OCI-LY3 (cell line): Measurements from ENCODE around the gene TAGLN2.

Source experiments
- H2AFZ ChIP-seq: fragments of 200-600, 300-600 bp; shearing (Covaris generic); 2 replicates; pipeline ENCODE4 v1.6.0; 2014; ENCODE audit warnings: antibody characterized with exemption, low read depth, low read length
- H3K27ac ChIP-seq: fragments of 200-600, 300-600 bp; sonication (generic); 2 replicates; pipeline ENCODE4 v1.5.1; 2014; ENCODE audit warnings: mild to moderate bottlenecking, low read length, moderate library complexity, mixed read lengths
- H3K27me3 ChIP-seq: fragments of 200-600, 300-600 bp; sonication (generic); 2 replicates; pipeline ENCODE4 v1.6.1; 2014; ENCODE audit warnings: low read depth, low read length, mixed read lengths
- H3K36me3 ChIP-seq: fragments of 200-600, 300-600 bp; sonication (generic); replicated peaks from 2 replicates; pipeline ENCODE3; 2014; ENCODE audit warnings: low read depth, low read length, mixed read lengths
- H3K4me1 ChIP-seq: fragments of 300-600, 200-600 bp; sonication (generic); 2 replicates; pipeline ENCODE4 v1.6.1; 2014; ENCODE audit warnings: low read length, mixed read lengths
- H3K4me2 ChIP-seq: fragments of 200-600, 300-600 bp; sonication (generic); 2 replicates; pipeline ENCODE4 v1.6.1; 2014; ENCODE audit warnings: low read length, mixed read lengths
- H3K4me3 ChIP-seq: fragments of 300-600, 200-600 bp; sonication (generic); 2 replicates; pipeline ENCODE4 v1.5.1; 2014; ENCODE audit warnings: antibody characterized with exemption, mild to moderate bottlenecking, low read length, moderate library complexity
- H3K79me2 ChIP-seq: fragments of 300-600, 200-600 bp; shearing (Covaris generic); 2 replicates; pipeline ENCODE4 v1.6.1; 2014; ENCODE audit warnings: mild to moderate bottlenecking, low read length, mixed read lengths
- H3K9ac ChIP-seq: fragments of 300-600, 200-600 bp; shearing (Covaris generic); 2 replicates; pipeline ENCODE4 v1.6.0; 2014; ENCODE audit warnings: mild to moderate bottlenecking, low read length, moderate library complexity
- H3K9me3 ChIP-seq: fragments of 200-600, 300-600 bp; shearing (Covaris generic); 2 replicates; pipeline ENCODE4 v1.6.1; 2014; ENCODE audit warnings: low read length, mixed read lengths; ENCODE audit not compliant: insufficient read depth
- H4K20me1 ChIP-seq: fragments of 200-600, 300-600 bp; sonication (generic); 2 replicates; pipeline ENCODE4 v1.6.1; 2016; ENCODE audit warnings: low read length, mixed read lengths; ENCODE audit not compliant: insufficient read depth
- EZH2phosphoT487 ChIP-seq: fragments of 200-600 bp; shearing (Covaris generic); IDR thresholded peaks from 2 replicates; pipeline ENCODE4 v1.6.1; 2018; ENCODE audit warnings: antibody characterized with exemption, mixed run types, low read depth
- TF ChIP-seq, protein P1 (sequence below): fragments of 200-600, 300-600 bp; sonication (generic); IDR thresholded peaks from 2 replicates; pipeline ENCODE4 v1.5.1; 2014; ENCODE audit warnings: antibody characterized with exemption, low read length, low read depth

Gene TAGLN2

GRCh38 chr1:159943278-159943640, 18.0 kb upstream of the TAGLN2 start:
- H4K20me1 ChIP-seq, result no peaks in the 10 kb centered on the region
- no peaks in the 10 kb centered on the region for H3K36me3 ChIP-seq
- no peak overlapping the region for H3K9ac ChIP-seq
- H3K4me1 ChIP-seq, result peaks cover 23% of the 10 kb centered on the region
- TF ChIP-seq, protein P1, sequence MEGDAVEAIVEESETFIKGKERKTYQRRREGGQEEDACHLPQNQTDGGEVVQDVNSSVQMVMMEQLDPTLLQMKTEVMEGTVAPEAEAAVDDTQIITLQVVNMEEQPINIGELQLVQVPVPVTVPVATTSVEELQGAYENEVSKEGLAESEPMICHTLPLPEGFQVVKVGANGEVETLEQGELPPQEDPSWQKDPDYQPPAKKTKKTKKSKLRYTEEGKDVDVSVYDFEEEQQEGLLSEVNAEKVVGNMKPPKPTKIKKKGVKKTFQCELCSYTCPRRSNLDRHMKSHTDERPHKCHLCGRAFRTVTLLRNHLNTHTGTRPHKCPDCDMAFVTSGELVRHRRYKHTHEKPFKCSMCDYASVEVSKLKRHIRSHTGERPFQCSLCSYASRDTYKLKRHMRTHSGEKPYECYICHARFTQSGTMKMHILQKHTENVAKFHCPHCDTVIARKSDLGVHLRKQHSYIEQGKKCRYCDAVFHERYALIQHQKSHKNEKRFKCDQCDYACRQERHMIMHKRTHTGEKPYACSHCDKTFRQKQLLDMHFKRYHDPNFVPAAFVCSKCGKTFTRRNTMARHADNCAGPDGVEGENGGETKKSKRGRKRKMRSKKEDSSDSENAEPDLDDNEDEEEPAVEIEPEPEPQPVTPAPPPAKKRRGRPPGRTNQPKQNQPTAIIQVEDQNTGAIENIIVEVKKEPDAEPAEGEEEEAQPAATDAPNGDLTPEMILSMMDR, result no peak
- TF ChIP-seq EZH2phosphoT487, result no peak
- peaks cover 16% of the 10 kb centered on the region; the same call in 1 of the 2 replicates for H3K27me3 ChIP-seq
- no peak overlapping the region for H2AFZ ChIP-seq
- no peak overlapping the region for H3K27ac ChIP-seq
- no peaks in the 10 kb centered on the region for H3K79me2 ChIP-seq
- H3K4me3 ChIP-seq, result no peak overlapping the region
- no peak overlapping the region for H3K4me2 ChIP-seq
- H3K9me3 ChIP-seq, result no peaks in the 10 kb centered on the region

GRCh38 chr1:159942632-159943277, 17.4 kb upstream of the TAGLN2 start:
- Histone ChIP-seq H3K27me3 (peaks cover 18% of the 10 kb centered on the region; the same call in 1 of the 2 replicates), H2AFZ (no peak overlapping the region), H3K9me3 (no peaks in the 10 kb centered on the region), H3K27ac (no peak overlapping the region), H3K79me2 (no peaks in the 10 kb centered on the region), H3K4me3 (no peak overlapping the region), H4K20me1 (no peaks in the 10 kb centered on the region), H3K4me2 (no peak overlapping the region), H3K9ac (no peak overlapping the region), H3K4me1 (peaks cover 28% of the 10 kb centered on the region), H3K36me3 (no peaks in the 10 kb centered on the region)
- TF ChIP-seq, protein P1, result no peak
- no peak for TF ChIP-seq EZH2phosphoT487

GRCh38 chr1:159941591-159942560, 16.6 kb upstream of the TAGLN2 start:
- H2AFZ ChIP-seq, result no peak overlapping the region
- TF ChIP-seq EZH2phosphoT487, result no peak
- TF ChIP-seq, protein P1, result no peak
- no peaks in the 10 kb centered on the region for H3K36me3 ChIP-seq
- H3K4me2 ChIP-seq, result no peak overlapping the region
- no peaks in the 10 kb centered on the region for H4K20me1 ChIP-seq
- peaks cover 22% of the 10 kb centered on the region; the same call in 1 of the 2 replicates for H3K27me3 ChIP-seq
- H3K4me1 ChIP-seq, result peaks cover 36% of the 10 kb centered on the region
- no peak overlapping the region for H3K9ac ChIP-seq
- no peak overlapping the region for H3K27ac ChIP-seq
- no peak overlapping the region for H3K4me3 ChIP-seq
- no peaks in the 10 kb centered on the region for H3K79me2 ChIP-seq
- H3K9me3 ChIP-seq, result no peaks in the 10 kb centered on the region

- Histone ChIP-seq H4K20me1 (peaks cover 1% of the 10 kb centered on the region), H3K27me3 (peaks cover 22% of the 10 kb centered on the region; the same call in 1 of the 2 replicates), H2AFZ (no peak overlapping the region), H3K4me1 (peaks cover 40% of the 10 kb centered on the region), H3K79me2 (no peaks in the 10 kb centered on the region), H3K4me3 (no peak overlapping the region), H3K27ac (no peak overlapping the region), H3K36me3 (no peaks in the 10 kb centered on the region), H3K4me2 (no peak overlapping the region), H3K9ac (no peak overlapping the region), H3K9me3 (no peaks in the 10 kb centered on the region)
- TF ChIP-seq, protein P1, result no peak
- TF ChIP-seq EZH2phosphoT487, result no peak
These were observed 15.8 kb upstream of the TAGLN2 start for GRCh38 chr1:159941141-159941540.
